GM11168 (cell line): ENCODE measurements around the gene MLKL.

ENCODE experiments used
- in situ Hi-C: fragments of 300-500 bp; cut with MboI; formaldehyde crosslinking; loops from one replicate; pipeline ENCODE4 v1.12.0; 2022; ENCODE audit warnings: low sequenced_read_pairs; ENCODE audit not compliant: unreplicated experiment

The MLKL gene

DNA sequence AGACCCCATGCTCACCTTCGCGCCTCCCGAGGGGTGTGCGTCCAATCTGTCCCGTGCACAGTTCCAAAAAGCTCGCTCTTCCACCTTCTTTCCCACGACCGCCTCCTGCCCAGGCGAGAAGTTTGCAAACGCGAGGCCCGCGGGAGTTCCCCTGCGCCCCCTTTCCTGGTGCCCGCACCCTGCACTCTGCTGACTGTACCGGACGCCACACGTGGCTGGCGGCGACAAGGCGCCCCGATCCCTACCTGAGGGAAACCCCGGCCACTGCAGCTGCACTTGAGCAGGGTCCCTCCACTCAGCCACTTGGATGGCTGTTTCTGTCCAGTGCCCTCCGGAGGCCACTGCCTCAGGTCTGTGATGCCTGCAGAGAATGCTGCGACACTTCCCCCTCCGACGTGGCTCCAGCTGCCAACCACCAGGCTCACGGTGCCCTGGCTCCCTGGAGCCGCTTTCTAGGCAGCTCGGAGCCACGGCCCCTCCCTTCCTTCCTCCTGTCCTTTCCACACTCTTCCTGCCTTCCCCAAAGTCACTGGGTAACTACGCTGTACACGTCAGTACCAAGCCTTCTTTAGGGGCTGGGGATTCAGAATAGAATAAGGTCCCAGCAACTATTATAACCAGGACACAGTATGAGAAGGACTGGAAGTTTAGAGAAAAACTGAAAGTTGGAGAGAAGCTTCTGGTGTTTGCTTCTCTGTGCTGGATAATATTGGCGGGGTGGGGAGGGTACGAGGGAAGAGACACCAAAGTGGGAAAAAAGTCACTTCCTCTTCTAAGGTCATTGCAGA lies at the start of gene MLKL:
TSS of gene MLKL (minus strand) at position 425 of the 788 bp plus-strand sequence. CDS start 5,105 bp downstream, outside the sequence.
- in situ Hi-C loops = no loop called here

DNA sequence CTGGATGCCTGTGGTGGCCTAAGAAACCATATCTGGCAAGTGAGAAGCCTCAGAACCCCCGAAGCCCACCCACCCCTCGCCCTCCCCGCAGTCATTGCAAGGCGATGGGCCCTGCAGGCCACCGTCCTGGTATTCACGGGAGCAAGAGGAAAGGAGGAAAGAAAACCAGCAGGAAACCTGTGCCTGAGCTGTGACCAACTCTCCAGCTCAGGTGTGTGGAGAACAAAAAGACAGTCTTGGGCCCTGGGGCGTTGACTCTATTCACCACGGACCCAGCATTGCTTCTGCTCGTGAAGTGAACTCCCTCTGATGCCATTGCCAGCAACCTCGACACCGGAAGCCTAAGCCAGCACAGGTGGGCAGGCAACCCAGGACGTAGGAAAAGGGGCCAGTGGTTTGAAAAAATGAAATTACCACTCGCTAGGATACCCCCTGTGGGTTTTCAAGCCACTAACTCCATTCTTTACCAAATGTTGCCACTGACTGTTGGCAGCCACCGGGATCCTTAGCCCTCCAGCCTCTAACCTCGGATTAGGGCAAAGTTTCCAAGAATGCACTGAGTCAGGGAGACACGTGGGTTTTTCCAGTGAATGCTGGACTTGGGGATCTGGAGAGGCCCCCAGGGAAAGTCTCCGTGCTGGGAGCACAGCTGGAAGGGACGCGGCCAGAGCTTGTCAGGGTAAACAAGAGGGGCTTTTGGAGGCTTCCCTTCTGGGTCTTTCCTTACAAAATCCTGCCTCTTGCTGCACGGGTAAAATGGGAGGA lies 48.8 kb upstream of the MLKL start:
- in situ Hi-C loops = no loop called here

DNA sequence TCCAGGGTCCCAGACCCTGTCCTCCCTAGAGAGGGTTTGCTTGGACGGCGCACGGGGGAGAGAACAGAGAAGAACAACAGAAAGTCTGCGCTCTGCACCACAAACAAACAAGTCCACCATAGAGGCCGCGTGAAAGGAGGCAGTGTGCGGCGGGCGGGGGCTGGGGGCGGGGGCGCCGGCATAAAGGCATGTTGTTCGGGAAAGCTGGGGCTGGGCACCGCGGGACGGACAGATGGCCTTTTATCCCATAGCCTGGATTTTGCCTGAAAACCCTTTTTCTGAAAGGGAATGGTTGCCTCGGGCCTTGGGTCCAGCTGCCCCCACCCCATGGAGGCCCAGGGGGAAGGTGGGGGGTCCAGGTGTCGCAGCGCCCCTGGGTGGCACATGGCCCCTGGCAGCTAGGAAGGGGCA lies 48.0 kb upstream of the MLKL start:
- in situ Hi-C loops = no loop called here

DNA sequence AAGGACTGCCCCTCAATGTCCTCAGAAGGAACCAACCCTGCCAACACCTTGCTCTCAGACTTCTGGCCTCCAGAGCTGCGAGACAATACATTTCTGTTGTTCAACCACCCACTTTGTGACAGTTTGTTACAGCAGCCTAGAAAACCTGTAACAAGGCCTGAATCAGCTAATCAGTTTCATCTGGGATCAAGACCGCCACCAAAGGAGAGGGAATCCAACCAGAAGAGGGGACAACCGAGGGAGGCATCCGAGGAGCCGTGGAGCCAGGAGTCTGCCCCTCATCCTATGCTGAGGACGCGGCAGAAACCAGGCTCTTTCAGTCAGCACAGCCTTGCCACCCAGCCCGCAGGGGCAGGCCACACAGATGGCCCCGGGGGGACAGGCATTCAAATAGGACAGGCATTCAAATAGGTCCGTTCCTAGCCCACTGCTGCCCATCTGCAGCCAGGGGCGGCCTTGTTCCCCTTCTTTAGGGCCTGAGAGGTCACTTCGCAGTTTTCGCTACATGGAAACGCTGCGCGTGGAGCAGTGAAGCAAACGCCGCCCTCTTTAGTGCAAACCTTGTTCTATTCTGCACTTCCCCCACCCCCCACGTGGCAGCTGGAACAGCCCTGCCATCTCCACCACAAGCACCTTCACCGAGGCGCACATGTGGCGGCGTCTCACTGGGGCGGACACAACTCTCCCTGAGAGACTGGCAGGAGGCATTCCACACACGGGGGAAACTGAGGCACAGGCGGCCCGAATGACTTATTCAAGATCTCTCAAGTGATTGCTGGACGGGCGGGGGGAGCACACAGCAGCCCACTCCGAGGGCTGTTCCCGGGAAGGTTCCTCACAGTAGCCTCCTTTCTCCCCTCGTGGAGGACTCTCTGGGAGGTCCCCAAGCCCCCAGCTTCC lies 47.3 kb upstream of the MLKL start:
- in situ Hi-C loops = no loop called here

DNA sequence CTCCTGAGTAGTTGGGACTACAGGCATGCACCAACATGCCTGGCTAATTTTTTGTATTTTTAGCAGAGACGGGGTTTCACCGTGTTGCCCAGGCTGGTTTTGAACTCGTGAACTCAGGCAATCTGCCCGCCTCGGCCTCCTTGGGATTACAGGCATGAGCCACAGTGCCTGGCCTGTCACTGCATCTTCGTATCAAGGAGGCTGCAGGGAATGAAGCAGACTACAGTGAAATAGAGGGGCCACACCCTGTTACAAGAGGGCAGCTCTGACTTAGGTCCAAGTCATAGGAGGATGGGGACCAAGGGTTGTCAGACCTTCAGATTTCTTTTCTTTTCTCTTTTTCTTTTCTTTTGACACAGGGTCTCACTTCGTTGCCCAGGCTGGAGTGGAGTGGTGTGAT lies 45.3 kb upstream of the MLKL start:
- in situ Hi-C loops = no loop called here

DNA sequence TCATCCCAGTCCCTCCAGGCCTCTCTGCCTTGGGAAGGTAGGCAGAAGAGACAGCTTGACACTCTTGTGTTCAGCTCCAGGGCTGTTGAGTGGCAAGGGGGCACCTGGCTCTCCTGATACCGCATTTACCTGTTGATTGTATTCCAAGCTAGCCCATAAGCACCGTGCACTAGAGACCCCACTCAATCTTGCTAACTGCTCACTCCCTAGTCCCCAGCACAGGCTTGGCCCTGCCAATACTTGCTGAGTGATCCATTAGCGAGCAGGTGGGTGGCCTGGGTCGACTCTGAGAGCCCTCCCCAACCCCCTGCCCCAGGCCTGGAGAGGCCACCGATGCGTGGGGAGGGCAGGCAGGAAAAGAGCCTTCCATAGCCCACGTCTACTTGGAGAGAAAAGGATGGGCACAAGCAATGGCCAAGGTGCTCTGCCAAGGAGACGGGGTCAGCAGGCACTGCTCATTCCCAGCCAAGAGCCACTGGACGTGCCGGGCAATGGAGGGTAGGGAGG lies 44.5 kb upstream of the MLKL start:
- in situ Hi-C loops = no loop called here

DNA sequence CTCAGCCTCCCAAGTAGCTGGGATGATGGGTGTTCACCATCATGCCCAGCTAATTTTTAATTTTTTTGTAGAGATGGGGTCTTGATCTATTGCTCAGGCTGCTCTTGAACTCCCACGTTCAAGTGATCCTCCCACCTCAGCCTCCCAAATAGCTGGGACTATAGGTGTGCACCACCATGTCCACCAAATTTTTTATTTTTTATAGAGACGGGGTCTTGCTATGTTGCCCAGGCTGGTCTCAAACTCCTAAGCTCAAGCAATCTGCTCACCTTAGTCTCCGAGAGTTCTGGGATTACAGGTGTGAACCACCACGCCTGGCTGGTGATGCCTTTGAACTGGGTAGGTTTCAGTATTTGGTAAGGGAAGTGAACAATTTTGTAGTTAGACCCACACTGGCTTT lies 43.9 kb upstream of the MLKL start:
- in situ Hi-C loops = no loop called here

DNA sequence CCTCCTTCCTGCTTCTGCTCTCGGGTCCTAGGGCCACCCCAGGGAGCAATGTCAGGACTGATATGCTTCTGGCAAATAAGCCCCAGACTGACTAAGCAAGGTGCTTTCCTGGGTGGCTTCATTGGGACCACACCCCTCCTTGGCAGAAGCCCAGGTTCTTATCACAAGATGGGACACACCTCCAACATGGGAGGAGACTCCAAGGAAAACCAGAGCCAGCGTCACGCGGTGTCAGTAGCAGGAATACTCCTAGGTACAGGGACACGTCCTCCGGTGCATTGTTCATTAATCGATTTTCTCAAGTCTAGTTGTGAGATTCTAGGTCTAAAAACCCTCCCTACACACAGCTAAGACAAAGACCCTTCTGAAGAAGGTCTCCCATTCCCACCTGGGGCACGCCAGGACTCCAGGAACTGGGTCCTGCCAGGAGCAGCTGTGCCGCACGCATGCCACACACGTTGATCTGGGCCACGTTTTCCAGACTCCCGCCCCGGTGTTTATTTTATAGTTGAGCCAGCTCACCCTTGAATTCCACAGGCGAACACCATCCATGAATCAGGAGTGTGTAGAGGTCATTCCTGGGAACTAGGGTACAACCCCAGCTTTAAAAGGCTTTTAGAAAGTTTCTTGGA lies 43.1 kb upstream of the MLKL start:
- in situ Hi-C loops = no loop called here

DNA sequence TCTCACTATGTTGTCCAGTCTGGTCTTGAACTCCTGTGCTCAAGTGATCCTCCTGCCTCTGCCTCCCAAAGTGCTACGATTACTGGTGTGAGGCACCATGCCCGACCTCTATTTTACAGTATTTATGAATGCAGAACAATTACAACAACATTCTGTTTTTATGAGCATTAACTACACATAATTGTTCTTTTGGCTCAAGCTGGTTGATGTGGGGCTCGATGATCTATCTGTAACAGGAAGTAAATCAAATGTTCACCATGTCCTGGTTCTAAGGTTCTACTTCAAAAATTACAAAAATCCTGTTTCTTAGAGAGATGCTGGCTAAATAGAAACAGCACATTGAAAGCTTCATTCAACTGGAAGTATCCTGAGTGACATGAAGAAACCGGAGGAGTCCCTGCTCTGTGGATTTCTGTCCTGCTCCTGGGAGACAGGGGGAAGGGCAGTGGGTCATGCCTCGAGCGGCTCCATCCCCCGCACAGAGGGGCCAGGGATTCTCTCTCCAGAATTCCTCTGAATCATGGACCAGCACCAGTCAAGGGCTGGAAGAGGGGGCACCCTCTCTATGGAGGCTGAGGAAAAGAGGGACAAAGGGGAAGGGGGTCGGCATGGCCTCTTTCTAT lies 42.5 kb upstream of the MLKL start:
- in situ Hi-C loops = no loop called here

DNA sequence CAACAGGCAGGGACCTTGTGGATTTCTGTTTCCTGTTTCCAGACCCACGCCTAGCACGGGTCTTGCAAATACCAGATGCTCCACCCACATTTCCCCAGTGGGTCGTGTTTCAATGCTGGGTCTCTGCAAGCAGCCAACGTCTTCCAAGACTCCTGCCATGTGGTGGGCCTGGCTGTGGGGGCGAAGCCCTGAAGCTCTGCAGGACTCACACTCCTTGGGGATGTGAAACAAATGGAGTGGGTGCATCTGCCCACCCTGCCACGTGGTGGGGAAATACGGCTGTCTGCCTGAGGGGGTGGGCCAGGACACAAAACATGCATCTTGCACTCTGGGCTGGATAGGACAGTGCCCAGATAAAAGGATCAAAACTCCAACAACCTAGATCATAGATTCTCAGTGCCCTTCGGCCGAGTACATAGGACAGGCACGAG lies 41.4 kb upstream of the MLKL start:
- in situ Hi-C loops = no loop called here

DNA sequence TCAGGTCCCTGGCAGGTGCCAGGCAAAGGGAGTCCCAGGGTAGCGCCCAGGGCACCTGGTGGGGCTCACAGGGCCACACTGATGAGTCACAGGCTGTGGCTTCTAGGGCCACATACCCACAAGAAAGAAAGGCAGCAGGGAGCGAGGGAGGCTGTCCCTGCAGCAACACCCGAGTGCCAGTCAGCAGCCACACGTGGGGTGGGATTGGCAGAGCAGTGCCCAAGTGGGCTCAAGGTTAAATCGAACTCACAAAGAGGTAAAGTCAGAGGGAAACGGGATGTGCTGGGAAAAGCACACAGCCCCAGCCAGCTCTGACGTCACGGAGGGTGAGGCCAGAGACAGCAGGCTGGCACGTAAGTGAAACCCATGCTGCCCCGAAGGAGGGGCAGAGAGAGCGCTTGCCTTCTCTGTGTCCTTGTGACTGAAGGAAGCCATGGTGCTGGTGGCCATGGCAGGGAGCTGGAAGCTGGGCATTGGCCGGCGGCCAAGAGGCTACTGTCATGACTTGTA lies 40.2 kb upstream of the MLKL start:
- in situ Hi-C loops = no loop called here

DNA sequence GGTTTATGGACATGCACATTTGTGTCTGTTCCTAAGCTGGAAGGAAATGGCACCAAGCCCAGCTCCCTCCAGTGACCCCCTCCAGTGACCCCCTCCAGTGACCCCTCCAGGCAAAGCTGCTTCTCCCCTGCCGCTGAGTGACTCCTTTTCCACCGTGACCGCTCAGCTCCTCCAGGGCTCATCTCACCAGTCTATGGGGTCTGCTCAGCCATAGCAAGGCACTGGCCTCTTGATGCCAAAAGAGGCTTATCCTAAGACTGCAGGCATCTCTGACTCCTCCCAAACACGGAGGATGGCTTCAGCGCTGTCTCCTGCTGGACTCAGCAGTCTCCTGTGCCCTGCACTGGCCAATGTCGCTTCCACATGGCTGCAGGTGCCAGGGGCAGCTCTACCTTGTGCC lies 38.6 kb upstream of the MLKL start:
- in situ Hi-C loops = no loop called here

DNA sequence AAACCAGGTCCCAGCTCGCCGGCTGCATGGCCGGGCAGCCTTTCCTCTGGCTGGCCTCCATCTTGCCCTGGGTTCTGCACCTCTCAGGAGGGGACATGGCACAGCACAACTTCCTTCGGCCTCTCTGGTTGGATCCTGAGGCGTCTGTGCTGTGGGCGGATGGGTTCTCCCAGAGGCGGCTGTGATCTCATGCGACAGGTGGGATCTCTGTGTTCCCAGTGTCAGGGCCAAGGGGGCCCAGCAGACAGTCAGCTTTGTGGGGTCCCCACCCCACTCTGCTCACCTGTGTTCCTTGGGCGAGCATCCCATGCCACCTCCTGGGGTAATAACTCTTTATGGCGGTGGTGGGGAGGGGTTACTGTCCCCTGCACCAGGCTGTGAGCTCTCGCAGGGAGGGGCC lies 38.2 kb upstream of the MLKL start:
- in situ Hi-C loops = no loop called here

DNA sequence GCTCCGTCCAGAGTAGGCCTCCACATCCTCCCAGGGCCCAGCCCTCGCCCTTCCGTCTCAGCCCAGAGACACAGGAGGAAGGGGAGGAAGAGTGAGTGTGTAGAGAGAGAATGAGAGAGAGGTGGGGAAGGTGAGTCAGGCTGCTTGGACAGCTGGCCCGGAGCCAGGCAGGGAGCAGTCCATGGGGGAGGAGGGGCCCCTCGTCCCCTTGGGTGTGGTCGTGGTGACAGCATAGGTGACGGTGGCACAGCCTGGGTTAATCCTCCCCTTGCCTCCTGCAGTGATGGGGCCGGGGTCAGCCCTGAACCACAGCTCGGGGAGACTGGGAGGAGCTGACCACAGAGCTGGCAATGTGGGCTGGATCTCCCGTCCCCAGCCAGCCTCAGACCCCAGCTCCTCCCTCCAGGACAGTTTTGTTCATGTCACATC lies 37.5 kb upstream of the MLKL start:
- in situ Hi-C loops = no loop called here

DNA sequence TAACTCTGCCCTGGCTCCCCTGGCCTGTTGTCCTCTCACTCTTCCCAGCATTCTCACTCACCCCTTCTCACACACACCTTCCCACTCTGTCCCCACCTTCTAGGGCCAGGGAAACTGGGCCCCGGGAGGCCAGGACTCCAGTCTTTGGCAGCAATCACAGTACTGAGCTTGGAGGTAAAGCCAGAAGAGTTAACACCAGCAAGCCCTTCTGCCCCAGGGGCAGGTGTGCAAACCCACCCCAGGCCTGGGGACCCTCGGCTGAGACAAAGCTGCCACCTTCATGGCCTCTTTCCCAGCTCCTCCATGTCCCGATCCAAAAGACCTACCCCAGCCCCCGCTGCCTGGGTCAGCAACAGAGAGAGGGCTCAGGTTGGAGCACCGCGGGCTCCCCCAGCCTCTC lies 36.9 kb upstream of the MLKL start:
- in situ Hi-C loops = no loop called here

DNA sequence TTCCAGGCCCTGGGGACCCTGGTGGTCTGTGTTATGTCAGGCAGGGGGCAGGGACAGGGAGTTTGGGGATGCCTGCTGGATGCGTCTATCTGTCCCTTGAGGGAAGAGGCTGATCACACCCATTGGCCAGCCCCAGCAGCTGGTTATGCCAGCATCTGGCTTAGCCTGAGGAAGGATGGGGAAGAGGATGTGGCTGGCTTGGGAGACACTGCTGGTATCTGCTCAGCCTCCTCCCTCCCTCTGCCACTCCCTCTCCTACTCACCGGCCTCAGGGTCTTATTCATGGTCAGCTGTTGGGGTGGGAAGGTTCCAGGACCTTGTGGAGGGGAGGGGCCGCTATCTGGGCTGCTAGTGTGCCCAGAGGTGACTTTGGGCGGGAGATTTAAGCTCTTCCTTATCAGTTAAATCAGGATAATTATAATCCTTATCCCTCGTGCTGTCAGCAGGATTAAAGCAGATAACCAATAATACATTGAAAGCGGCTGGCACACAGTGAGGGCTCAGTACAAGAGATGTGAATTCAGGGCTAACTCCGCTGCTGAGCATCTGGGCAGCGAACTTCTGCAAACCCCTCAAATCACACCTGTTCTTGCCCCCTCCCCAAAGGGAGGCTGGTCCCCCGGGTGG lies 36.0 kb upstream of the MLKL start:
- in situ Hi-C loops = no loop called here

DNA sequence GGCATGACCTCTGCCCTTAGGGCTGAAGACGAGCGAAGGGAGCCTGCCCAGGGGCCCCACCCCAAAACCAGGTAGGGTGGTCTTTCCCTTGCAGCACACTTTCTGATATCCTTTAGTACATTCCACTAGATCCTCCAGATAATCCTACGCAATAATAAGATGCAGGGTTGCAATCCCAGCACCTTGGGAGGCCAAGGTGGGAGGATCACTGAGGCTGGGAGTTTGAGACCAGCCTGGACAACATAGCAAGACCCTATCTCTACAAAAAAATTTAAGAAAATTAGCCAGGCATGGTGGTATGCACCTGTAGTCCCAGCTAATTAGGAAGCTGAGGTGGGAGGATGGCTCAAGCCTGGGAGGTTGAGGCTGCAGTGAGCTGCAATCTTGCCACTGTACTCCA lies 34.9 kb upstream of the MLKL start:
- in situ Hi-C loops = no loop called here

DNA sequence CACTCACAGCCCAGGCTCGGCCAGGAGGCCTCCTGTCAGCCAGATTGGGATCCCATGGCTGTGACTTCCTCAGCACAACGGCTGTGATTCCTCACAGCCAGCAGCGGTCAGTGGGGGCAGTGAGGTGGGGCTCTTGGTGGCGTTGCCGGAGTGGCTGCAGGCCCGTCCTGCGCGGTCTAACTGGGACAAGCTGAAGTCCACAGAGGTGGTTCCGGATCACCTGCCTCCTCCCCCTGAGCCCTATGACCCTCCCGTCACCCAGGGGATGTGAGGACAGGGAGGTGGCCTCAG lies 34.4 kb upstream of the MLKL start:
- in situ Hi-C loops = no loop called here
